Measurements from ENCODE around the gene SPSB4. TPM values are rescaled to one million over a fixed set of nuclear protein-coding genes. Genes with fewer than 3 reads are reported as not detected.

The SPSB4 gene
- total and polyA plus RNA-seq, 9 donors = 0.07 to 0.57 (median 0.12) TPM; not detected in 5

DNA sequence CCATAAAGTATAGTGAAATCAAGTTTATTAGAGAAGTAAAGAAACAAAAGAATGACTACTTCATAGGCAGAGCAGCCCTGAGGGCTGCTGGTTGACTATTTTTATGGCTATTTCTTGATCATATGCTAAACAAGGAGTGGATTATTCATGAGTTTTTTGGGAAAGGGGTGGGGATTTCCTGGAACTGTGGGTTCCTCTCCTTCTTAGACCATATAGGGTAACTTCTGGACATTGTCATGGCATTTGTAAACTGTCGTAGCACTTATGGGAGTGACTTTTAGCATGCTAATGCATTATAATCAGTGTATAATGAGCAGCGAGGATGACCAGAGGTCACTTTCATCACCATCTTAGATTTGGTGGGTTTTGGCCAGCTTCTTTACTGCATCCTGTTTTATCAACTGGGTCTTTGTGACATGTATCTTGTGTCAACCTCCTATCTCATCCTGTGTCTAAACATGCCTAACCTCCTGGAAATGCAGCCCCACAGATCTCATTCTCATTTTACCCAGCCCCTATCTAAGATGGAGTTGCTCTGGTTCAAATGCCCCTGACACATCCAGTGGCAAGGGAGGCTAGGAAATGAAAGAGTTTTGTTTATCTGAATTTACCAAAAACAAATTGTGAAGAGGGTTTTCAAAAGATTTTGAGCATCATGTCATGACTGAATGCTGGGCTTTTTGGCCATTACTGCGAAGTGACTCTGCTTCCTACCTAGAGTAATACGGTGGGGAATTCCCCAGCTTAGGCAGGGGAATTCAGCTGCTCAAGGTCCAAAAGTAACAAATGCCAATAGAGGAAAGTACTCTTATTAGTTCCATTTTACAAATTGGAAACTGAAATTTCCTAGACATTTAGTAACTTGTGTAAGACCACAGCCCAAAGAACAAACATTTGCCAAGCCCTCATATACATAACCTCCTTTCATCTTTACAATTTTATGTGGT, 6.2 kb upstream of the SPSB4 start:
- 79 to 84% (median 80%) methylated on average over 4 of the region's 4 CpGs for WGBS, 3 donors
- H3K36me3 ChIP-seq = no peaks in the 10 kb centered on the region
- TF ChIP-seq POLR2A (IDR thresholded peaks at IDR 0.05) (no peak), EP300 (IDR thresholded peaks at IDR 0.05) (no peak)
- TF ChIP-seq, protein P1, sequence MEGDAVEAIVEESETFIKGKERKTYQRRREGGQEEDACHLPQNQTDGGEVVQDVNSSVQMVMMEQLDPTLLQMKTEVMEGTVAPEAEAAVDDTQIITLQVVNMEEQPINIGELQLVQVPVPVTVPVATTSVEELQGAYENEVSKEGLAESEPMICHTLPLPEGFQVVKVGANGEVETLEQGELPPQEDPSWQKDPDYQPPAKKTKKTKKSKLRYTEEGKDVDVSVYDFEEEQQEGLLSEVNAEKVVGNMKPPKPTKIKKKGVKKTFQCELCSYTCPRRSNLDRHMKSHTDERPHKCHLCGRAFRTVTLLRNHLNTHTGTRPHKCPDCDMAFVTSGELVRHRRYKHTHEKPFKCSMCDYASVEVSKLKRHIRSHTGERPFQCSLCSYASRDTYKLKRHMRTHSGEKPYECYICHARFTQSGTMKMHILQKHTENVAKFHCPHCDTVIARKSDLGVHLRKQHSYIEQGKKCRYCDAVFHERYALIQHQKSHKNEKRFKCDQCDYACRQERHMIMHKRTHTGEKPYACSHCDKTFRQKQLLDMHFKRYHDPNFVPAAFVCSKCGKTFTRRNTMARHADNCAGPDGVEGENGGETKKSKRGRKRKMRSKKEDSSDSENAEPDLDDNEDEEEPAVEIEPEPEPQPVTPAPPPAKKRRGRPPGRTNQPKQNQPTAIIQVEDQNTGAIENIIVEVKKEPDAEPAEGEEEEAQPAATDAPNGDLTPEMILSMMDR (IDR thresholded peaks at IDR 0.05) = no peak
- H3K27me3 ChIP-seq = no peaks in the 10 kb centered on the region
- no peak overlapping the region for H3K27ac ChIP-seq
- H3K4me3 ChIP-seq = no peak overlapping the region
- DNase-seq = no peak
- H3K4me1 ChIP-seq (ENCODE audit: insufficient read depth) = no peaks in the 10 kb centered on the region
- intact Hi-C loops (cut with DNase I) = no loop called here
- no peaks in the 10 kb centered on the region for H3K9me3 ChIP-seq

DNA sequence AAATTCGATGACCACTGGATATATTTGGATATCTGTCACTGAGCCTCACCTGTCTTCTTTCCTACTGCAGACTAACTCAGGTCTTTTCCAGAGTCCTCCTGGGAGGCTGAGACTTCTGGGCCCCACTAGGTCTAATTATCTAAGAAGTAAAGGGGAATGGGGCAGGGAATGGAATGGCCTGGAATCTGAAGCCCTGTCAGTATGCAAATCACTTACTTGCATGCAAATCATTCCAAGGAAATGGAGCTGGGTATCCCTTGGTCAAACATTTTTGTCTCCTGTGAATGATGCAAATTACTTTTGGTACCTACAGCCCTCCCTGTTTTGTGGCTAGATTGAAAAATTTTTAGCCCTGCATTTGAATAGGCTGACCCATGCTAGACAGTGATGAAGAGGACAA, 5.3 kb upstream of the SPSB4 start:
- no peaks in the 10 kb centered on the region for H3K36me3 ChIP-seq
- H3K27me3 ChIP-seq = no peaks in the 10 kb centered on the region
- no peak for DNase-seq
- intact Hi-C loops (cut with DNase I) = no loop called here
- no peaks in the 10 kb centered on the region for H3K4me1 ChIP-seq (ENCODE audit: insufficient read depth)
- TF ChIP-seq, protein P1 (IDR thresholded peaks at IDR 0.05) = no peak
- TF ChIP-seq EP300 (IDR thresholded peaks at IDR 0.05) (no peak), POLR2A (IDR thresholded peaks at IDR 0.05) (no peak)
- 74 to 94% (median 90%) methylated on average over 1 of the region's 1 CpG for WGBS, 3 donors
- H3K27ac ChIP-seq = no peak overlapping the region
- H3K4me3 ChIP-seq = no peak overlapping the region
- no peaks in the 10 kb centered on the region for H3K9me3 ChIP-seq

DNA sequence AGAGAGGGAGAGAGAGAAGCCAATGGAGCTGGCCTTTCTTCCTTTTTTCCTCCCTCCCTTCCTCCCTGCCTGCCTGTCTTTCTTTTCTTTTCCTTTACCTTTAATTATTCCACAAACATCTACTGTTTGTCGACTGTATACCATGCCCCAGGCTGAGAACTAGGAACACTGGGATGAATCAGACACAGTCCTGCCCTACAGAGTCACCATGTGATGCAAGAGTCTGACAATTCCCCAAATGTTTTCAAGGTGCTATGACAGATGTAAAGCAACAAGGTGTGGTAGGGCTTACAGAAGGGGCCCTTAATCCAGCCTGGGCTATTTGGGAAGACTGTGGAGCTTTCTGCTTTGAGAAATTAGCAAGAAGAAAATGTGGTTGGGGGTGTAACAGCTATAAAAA, 4.0 kb upstream of the SPSB4 start:
- Histone ChIP-seq H3K4me1 (ENCODE audit: insufficient read depth) (no peaks in the 10 kb centered on the region), H3K36me3 (no peaks in the 10 kb centered on the region), H3K4me3 (no peak overlapping the region), H3K27ac (no peak overlapping the region), H3K27me3 (no peaks in the 10 kb centered on the region), H3K9me3 (no peaks in the 10 kb centered on the region)
- 80 to 92% (median 85%) methylated on average over 1 of the region's 1 CpG for WGBS, 3 donors
- intact Hi-C loops (cut with DNase I) = no loop called here
- no peak for DNase-seq
- TF ChIP-seq, protein P1 (IDR thresholded peaks at IDR 0.05) = no peak
- TF ChIP-seq POLR2A (IDR thresholded peaks at IDR 0.05) = no peak
- no peak for TF ChIP-seq EP300 (IDR thresholded peaks at IDR 0.05)

DNA sequence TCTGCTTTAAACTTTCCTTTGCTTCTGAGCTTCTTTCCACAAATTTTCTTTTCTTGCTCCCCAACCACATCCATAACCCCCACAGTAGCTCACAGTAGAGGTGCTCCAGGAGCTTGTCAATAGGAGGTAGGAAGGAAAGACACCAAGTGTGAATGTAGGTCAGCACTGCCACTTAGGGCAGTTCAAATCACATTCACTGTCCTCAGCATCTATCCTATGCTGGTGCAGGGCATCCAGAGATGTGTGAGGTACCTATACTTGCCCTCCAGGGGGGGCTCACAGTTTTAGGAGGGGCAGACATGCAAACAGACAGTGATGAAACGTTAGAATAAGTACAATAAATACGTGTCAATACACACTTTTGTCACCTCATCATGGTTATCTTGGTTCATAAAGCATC, 1.5 kb upstream of the SPSB4 start:
- intact Hi-C loops (cut with DNase I) = no loop called here
- H3K4me3 ChIP-seq = no peak overlapping the region
- H3K36me3 ChIP-seq = no peaks in the 10 kb centered on the region
- TF ChIP-seq POLR2A (IDR thresholded peaks at IDR 0.05) = no peak
- H3K9me3 ChIP-seq = no peaks in the 10 kb centered on the region
- DNase-seq = no peak
- WGBS, 3 donors = 51 to 68% (median 58%) methylated on average over 2 of the region's 2 CpGs
- no peaks in the 10 kb centered on the region for H3K27me3 ChIP-seq
- H3K27ac ChIP-seq = no peak overlapping the region
- peaks cover 1% of the 10 kb centered on the region for H3K4me1 ChIP-seq (ENCODE audit: insufficient read depth)

Measured in ovary (tissue), 9 donors.